WTC11 (cell line): ENCODE results near the gene FSTL4. TPM values are rescaled to one million over a fixed set of nuclear protein-coding genes. Genes with fewer than 3 reads are reported as not detected.

ENCODE experiments used
- ATAC-seq: fragments of 200-7000 bp; cut with Tn5 transposase; 2 replicates; pipeline ENCODE4 v1.10.0; 2021; ENCODE audit warnings: mild to moderate bottlenecking, moderate library complexity
- CTCF ChIA-PET: fragments of 300-600 bp; sonication (Branson Sonifier 250); formaldehyde crosslinking; loops from one replicate; lab custom pipeline; 2021; ENCODE audit warnings: antibody characterized with exemption; lab: Charles Lee
- POLR2A ChIA-PET: fragments of 350-600 bp; sonication (Branson Sonifier 250); formaldehyde crosslinking; loops from one replicate; lab custom pipeline; 2021; ENCODE audit warnings: antibody characterized with exemption; lab: Charles Lee
- DNase-seq: peaks from one replicate; pipeline ENCODE4 v3.0.0; 2021; ENCODE audit warnings: low spot score
- H3K27ac Mint-ChIP-seq: 2 replicates; pipeline ENCODE4 v1.8.0; 2021; ENCODE audit warnings: mixed read lengths
- H3K27me3 Mint-ChIP-seq: 2 replicates; pipeline ENCODE4 v1.8.0; 2021; ENCODE audit warnings: low read depth, mild to moderate bottlenecking, moderate library complexity, mixed read lengths
- H3K36me3 Mint-ChIP-seq: 2 replicates; pipeline ENCODE4 v1.8.0; 2021; ENCODE audit warnings: mixed read lengths
- H3K4me1 Mint-ChIP-seq: 2 replicates; pipeline ENCODE4 v1.8.0; 2022; ENCODE audit warnings: mixed read lengths
- H3K4me3 Mint-ChIP-seq: 2 replicates; pipeline ENCODE4 v1.8.0; 2021; ENCODE audit warnings: mild to moderate bottlenecking, moderate library complexity, mixed read lengths
- H3K9me3 Mint-ChIP-seq: 2 replicates; pipeline ENCODE4 v1.8.0; 2021; ENCODE audit warnings: mixed read lengths
- EMX1 ChIP-seq: fragments of 250-450 bp; sonication (Bioruptor Pico); IDR thresholded peaks from 2 replicates; pipeline ENCODE4 v1.8.0; 2021; ENCODE audit warnings: mild to moderate bottlenecking
- FOXJ3 ChIP-seq: sonication (generic); formaldehyde crosslinking; IDR thresholded peaks from 2 replicates; pipeline ENCODE4 v1.9.0; 2021; ENCODE audit warnings: missing genetic modification reagents, mild to moderate bottlenecking, borderline replicate concordance
- GABPB1 ChIP-seq: sonication (generic); formaldehyde crosslinking; IDR thresholded peaks from 2 replicates; pipeline ENCODE4 v1.8.1; 2023; ENCODE audit warnings: mild to moderate bottlenecking, missing genetic modification reagents
- NFATC4 ChIP-seq: fragments of 250-450 bp; sonication (Bioruptor Pico); IDR thresholded peaks from 2 replicates; pipeline ENCODE4 v1.9.0; 2021; ENCODE audit warnings: mild to moderate bottlenecking
- RORB ChIP-seq: fragments of 250-450 bp; sonication (Bioruptor Pico); IDR thresholded peaks from 2 replicates; pipeline ENCODE4 v1.9.0; 2021; ENCODE audit warnings: mild to moderate bottlenecking
- SMAD4 ChIP-seq: sonication (generic); formaldehyde crosslinking; IDR thresholded peaks from 2 replicates; pipeline ENCODE4 v1.8.0; 2022; ENCODE audit warnings: mild to moderate bottlenecking, missing genetic modification reagents
- SP1 ChIP-seq: sonication (generic); formaldehyde crosslinking; conservative IDR thresholded peaks from 2 replicates; pipeline ENCODE4 v1.8.1; 2022; ENCODE audit warnings: missing genetic modification reagents
- TEAD4 ChIP-seq: sonication (generic); formaldehyde crosslinking; IDR thresholded peaks from 2 replicates; pipeline ENCODE4 v1.8.0; 2022; ENCODE audit warnings: mild to moderate bottlenecking, missing genetic modification reagents
- ZBTB21 ChIP-seq: sonication (generic); formaldehyde crosslinking; IDR thresholded peaks from 2 replicates; pipeline ENCODE4 v1.8.1; 2023; ENCODE audit warnings: mild to moderate bottlenecking, missing genetic modification reagents, borderline replicate concordance
- ZNF317 ChIP-seq: sonication (generic); formaldehyde crosslinking; IDR thresholded peaks from 2 replicates; pipeline ENCODE4 v1.8.1; 2023; ENCODE audit warnings: low read depth, mild to moderate bottlenecking, moderate library complexity, missing genetic modification reagents, borderline replicate concordance
- ZNF416 ChIP-seq: fragments of 250-450 bp; sonication (Bioruptor Pico); IDR thresholded peaks from 2 replicates; pipeline ENCODE4 v1.9.0; 2021; ENCODE audit warnings: mild to moderate bottlenecking, inconsistent platforms
- total RNA-seq: library from RNA; stranded (reverse); gene quantifications from 3 replicates; pipeline ENCODE4 v1.2.3, GENCODE V29; 2021
- TF ChIP-seq, protein P1 (sequence below): sonication (generic); formaldehyde crosslinking; IDR thresholded peaks from 2 replicates; pipeline ENCODE4 v1.8.1; 2023; ENCODE audit warnings: mild to moderate bottlenecking, missing genetic modification reagents
- TF ChIP-seq, protein P2 (sequence below): fragments of 250-450 bp; sonication (Bioruptor Pico); conservative IDR thresholded peaks from 2 replicates; pipeline ENCODE4 v1.9.0; 2021; ENCODE audit warnings: mild to moderate bottlenecking
- TF ChIP-seq, protein P3 (sequence below): sonication (generic); formaldehyde crosslinking; IDR thresholded peaks from 2 replicates; pipeline ENCODE4 v1.8.1; 2023; ENCODE audit warnings: mild to moderate bottlenecking, moderate library complexity, missing genetic modification reagents
- TF ChIP-seq, protein P4 (sequence below): sonication (generic); formaldehyde crosslinking; IDR thresholded peaks from 2 replicates; pipeline ENCODE4 v1.8.1; 2022; ENCODE audit warnings: mild to moderate bottlenecking, missing genetic modification reagents, moderate library complexity, borderline replicate concordance
- TF ChIP-seq, protein P5 (sequence below): sonication (generic); formaldehyde crosslinking; IDR thresholded peaks from 2 replicates; pipeline ENCODE4 v1.8.0; 2023; ENCODE audit warnings: missing genetic modification reagents, mild to moderate bottlenecking, borderline replicate concordance
- TF ChIP-seq, protein P6 (sequence below): sonication (generic); formaldehyde crosslinking; IDR thresholded peaks from 2 replicates; pipeline ENCODE4 v1.8.1; 2022; ENCODE audit warnings: missing genetic modification reagents, borderline replicate concordance

The FSTL4 gene
- total RNA-seq, 1 experiment from 2014 or later = 6.1 TPM

DNA sequence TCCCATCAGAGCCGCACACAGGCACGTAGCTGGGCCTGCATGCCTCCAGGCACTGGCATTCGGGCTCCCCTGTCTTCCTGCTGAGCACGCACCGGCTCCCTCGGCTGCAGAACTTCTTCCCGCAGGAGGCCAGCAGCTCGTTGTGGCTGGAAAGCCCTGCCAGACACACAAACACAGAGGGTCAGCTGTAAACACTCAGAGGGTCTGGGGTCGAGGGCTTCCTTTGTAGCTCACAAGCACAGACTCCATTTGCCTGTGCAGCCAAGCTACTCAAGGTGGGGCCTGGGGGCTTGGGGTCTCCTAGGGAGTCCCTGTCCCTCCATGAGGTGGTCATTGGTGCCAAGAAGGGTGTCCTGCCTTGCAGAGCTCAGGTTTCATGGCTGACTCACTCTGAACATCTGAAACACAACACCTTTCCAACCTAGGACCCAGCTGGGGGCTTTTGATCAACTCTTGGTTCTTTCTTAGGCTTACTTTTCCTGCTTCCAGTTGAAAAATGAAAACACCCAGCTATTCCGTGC is 211.4 kb downstream of the FSTL4 start:
- ChIA-PET CTCF (interaction anchor here (1.3 to 1.9 kb wide), 3 partner anchors 20 to 84 kb away, joined by 5 to 12 read pairs (median 11); no protein-coding TSS in a partner anchor), POLR2A (no interaction called here)
- ATAC-seq = peak; percentile 40
- Mint-ChIP-seq H3K4me1 (peaks cover 43% of the 10 kb centered on the region), H3K27me3 (no peaks in the 10 kb centered on the region), H3K36me3 (no peaks in the 10 kb centered on the region; the same call in 1 of the 2 replicates), H3K9me3 (no peaks in the 10 kb centered on the region), H3K4me3 (no peak overlapping the region), H3K27ac (no peak overlapping the region)
- DNase-seq = no peak
- TF ChIP-seq ZNF317 (CRISPR knock-in tag) = no peak
- TF ChIP-seq, protein P1, sequence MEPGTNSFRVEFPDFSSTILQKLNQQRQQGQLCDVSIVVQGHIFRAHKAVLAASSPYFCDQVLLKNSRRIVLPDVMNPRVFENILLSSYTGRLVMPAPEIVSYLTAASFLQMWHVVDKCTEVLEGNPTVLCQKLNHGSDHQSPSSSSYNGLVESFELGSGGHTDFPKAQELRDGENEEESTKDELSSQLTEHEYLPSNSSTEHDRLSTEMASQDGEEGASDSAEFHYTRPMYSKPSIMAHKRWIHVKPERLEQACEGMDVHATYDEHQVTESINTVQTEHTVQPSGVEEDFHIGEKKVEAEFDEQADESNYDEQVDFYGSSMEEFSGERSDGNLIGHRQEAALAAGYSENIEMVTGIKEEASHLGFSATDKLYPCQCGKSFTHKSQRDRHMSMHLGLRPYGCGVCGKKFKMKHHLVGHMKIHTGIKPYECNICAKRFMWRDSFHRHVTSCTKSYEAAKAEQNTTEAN = no peak
- TF ChIP-seq TEAD4 (CRISPR knock-in tag) = no peak
- TF ChIP-seq SMAD4 (CRISPR knock-in tag) = no peak
- TF ChIP-seq FOXJ3 (CRISPR knock-in tag) = no peak
- no peak for TF ChIP-seq GABPB1
- TF ChIP-seq, protein P2, sequence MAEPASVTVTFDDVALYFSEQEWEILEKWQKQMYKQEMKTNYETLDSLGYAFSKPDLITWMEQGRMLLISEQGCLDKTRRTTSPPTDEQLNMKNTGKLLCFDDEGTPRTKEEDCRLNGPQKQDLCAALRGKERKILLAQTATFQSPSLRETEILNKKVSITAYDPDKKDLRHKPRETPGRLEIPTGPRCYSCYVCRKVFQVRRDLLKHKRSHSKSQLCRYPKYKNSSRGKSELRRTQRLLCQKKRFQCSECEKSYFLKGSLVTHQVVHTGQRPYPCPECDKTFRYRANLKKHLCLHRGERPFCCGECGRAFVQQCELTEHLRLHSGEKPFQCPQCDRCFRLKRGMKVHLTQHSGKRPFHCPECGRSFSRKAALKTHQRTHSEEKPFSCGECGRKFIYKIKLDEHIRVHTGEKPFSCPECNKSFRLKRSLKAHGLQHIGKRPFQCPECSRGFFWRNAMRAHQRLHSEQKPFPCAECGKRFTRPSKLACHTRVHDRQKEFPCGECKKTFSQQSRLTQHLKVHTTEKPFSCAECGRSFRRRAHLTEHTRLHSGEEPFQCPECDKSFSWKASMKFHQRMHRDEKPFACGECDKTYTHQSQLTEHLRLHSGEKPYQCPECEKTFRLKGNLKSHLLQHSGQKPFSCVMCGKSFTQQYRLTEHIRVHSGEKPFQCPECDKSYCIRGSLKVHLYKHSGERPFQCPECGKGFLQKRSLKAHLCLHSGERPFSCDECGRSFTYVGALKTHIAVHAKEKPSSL (CRISPR knock-in tag) = no peak
- TF ChIP-seq RORB (CRISPR knock-in tag) = no peak
- TF ChIP-seq NFATC4 (CRISPR knock-in tag) = no peak
- TF ChIP-seq SP1 (CRISPR knock-in tag) = no peak
- no peak for TF ChIP-seq ZNF416 (CRISPR knock-in tag)
- TF ChIP-seq, protein P3, sequence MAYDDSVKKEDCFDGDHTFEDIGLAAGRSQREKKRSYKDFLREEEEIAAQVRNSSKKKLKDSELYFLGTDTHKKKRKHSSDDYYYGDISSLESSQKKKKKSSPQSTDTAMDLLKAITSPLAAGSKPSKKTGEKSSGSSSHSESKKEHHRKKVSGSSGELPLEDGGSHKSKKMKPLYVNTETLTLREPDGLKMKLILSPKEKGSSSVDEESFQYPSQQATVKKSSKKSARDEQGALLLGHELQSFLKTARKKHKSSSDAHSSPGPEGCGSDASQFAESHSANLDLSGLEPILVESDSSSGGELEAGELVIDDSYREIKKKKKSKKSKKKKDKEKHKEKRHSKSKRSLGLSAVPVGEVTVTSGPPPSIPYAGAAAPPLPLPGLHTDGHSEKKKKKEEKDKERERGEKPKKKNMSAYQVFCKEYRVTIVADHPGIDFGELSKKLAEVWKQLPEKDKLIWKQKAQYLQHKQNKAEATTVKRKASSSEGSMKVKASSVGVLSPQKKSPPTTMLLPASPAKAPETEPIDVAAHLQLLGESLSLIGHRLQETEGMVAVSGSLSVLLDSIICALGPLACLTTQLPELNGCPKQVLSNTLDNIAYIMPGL (CRISPR knock-in tag) = no peak
- TF ChIP-seq, protein P4, sequence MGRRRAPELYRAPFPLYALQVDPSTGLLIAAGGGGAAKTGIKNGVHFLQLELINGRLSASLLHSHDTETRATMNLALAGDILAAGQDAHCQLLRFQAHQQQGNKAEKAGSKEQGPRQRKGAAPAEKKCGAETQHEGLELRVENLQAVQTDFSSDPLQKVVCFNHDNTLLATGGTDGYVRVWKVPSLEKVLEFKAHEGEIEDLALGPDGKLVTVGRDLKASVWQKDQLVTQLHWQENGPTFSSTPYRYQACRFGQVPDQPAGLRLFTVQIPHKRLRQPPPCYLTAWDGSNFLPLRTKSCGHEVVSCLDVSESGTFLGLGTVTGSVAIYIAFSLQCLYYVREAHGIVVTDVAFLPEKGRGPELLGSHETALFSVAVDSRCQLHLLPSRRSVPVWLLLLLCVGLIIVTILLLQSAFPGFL (CRISPR knock-in tag) = no peak
- TF ChIP-seq ZBTB21 (CRISPR knock-in tag) = no peak
- TF ChIP-seq, protein P5, sequence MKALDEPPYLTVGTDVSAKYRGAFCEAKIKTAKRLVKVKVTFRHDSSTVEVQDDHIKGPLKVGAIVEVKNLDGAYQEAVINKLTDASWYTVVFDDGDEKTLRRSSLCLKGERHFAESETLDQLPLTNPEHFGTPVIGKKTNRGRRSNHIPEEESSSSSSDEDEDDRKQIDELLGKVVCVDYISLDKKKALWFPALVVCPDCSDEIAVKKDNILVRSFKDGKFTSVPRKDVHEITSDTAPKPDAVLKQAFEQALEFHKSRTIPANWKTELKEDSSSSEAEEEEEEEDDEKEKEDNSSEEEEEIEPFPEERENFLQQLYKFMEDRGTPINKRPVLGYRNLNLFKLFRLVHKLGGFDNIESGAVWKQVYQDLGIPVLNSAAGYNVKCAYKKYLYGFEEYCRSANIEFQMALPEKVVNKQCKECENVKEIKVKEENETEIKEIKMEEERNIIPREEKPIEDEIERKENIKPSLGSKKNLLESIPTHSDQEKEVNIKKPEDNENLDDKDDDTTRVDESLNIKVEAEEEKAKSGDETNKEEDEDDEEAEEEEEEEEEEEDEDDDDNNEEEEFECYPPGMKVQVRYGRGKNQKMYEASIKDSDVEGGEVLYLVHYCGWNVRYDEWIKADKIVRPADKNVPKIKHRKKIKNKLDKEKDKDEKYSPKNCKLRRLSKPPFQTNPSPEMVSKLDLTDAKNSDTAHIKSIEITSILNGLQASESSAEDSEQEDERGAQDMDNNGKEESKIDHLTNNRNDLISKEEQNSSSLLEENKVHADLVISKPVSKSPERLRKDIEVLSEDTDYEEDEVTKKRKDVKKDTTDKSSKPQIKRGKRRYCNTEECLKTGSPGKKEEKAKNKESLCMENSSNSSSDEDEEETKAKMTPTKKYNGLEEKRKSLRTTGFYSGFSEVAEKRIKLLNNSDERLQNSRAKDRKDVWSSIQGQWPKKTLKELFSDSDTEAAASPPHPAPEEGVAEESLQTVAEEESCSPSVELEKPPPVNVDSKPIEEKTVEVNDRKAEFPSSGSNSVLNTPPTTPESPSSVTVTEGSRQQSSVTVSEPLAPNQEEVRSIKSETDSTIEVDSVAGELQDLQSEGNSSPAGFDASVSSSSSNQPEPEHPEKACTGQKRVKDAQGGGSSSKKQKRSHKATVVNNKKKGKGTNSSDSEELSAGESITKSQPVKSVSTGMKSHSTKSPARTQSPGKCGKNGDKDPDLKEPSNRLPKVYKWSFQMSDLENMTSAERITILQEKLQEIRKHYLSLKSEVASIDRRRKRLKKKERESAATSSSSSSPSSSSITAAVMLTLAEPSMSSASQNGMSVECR = no peak
- TF ChIP-seq EMX1 (CRISPR knock-in tag) = no peak
- TF ChIP-seq, protein P6, sequence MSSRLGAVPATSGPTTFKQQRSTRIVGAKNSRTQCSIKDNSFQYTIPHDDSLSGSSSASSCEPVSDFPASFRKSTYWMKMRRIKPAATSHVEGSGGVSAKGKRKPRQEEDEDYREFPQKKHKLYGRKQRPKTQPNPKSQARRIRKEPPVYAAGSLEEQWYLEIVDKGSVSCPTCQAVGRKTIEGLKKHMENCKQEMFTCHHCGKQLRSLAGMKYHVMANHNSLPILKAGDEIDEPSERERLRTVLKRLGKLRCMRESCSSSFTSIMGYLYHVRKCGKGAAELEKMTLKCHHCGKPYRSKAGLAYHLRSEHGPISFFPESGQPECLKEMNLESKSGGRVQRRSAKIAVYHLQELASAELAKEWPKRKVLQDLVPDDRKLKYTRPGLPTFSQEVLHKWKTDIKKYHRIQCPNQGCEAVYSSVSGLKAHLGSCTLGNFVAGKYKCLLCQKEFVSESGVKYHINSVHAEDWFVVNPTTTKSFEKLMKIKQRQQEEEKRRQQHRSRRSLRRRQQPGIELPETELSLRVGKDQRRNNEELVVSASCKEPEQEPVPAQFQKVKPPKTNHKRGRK (CRISPR knock-in tag) = no peak
- TF ChIP-seq, all 79 proteins: peak for 0
